ENCODE measurements around the gene ANKRD34C.

DNA sequence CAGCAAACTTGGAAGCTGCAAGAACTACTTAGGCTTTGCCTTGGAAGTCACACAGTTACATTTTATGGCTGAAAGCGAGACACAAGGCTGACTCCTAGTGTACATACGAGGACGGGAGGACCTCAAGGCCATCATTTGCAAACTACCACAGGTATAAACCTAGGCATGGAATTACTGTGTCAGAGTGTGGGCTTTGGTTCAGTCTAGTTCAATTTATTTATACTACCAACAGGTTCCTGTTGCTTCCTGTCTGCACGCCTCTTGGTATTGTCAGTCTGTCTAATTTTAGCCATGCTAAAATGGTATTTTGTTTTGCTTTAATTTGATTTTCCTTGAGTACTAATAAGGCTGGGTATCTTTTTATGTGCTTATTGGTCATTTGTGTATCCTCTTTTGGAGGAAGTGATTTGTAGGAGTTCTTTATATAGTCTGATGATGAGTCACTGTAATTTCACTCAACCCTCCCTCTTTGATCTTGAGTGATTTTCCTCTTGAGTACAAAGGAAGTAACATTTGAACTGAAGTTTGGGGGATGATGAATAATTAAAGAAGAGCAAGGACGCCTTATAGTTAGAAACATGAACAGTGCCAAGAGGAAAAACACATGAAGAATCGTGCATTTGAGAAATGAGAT is 8.2 kb downstream of the ANKRD34C start:
- TF ChIP-seq, protein P1, sequence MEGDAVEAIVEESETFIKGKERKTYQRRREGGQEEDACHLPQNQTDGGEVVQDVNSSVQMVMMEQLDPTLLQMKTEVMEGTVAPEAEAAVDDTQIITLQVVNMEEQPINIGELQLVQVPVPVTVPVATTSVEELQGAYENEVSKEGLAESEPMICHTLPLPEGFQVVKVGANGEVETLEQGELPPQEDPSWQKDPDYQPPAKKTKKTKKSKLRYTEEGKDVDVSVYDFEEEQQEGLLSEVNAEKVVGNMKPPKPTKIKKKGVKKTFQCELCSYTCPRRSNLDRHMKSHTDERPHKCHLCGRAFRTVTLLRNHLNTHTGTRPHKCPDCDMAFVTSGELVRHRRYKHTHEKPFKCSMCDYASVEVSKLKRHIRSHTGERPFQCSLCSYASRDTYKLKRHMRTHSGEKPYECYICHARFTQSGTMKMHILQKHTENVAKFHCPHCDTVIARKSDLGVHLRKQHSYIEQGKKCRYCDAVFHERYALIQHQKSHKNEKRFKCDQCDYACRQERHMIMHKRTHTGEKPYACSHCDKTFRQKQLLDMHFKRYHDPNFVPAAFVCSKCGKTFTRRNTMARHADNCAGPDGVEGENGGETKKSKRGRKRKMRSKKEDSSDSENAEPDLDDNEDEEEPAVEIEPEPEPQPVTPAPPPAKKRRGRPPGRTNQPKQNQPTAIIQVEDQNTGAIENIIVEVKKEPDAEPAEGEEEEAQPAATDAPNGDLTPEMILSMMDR (IDR thresholded peaks at IDR 0.05; ENCODE audit: poor library complexity): no peak
- TF ChIP-seq EZH2phosphoT487 (IDR thresholded peaks at IDR 0.05; ENCODE audit: low read depth, severe bottlenecking, unreplicated experiment) (no peak), EZH2 (IDR thresholded peaks at IDR 0.05; ENCODE audit: borderline replicate concordance) (no peak)
